Lower leg skin (tissue), 3 donors: ENCODE results near the gene RNASEH2A.
"Not testable (repeated sequence)": the region's sequence is repeated elsewhere in the genome, so short reads cannot be mapped to it uniquely, and the experiment has no call there.

Experiments
- POLR2A ChIP-seq, 2 donors: fragments of 450-650 bp; IDR thresholded peaks; one replicate each; pipeline ENCODE4 v1.6.1; 2016 to 2017; ENCODE audit warnings: antibody characterized with exemption in 2 of 2, mild to moderate bottlenecking in 1 of 2, moderate library complexity in 1 of 2
- TF ChIP-seq, protein P1 (sequence below), 3 donors: fragments of 450-650 bp; IDR thresholded peaks; one replicate each; pipeline ENCODE4 v1.5.1; 2016; ENCODE audit warnings: antibody characterized with exemption in 3 of 3, mild to moderate bottlenecking in 3 of 3, moderate library complexity in 2 of 3

DNA sequence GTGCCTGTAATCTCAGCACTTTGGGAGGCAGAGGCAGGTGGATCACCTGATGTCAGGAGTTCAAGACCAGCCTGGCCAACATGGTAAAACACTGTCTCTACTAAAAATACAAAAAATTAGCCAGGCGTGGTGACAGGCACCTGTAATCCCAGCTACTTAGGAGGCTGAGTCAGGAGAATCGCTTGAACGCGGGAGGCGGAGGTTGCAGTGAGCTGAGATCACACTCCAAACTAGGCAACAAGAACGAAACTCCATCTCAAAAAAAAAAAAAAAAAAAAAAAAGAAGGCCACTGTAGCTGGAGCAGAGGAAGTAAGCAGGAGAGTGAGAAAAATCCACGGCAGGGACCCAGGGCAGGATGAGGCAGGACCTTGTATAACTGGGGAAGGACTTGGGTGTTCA lies 40.2 kb downstream of the RNASEH2A start:
- TF ChIP-seq, protein P1, sequence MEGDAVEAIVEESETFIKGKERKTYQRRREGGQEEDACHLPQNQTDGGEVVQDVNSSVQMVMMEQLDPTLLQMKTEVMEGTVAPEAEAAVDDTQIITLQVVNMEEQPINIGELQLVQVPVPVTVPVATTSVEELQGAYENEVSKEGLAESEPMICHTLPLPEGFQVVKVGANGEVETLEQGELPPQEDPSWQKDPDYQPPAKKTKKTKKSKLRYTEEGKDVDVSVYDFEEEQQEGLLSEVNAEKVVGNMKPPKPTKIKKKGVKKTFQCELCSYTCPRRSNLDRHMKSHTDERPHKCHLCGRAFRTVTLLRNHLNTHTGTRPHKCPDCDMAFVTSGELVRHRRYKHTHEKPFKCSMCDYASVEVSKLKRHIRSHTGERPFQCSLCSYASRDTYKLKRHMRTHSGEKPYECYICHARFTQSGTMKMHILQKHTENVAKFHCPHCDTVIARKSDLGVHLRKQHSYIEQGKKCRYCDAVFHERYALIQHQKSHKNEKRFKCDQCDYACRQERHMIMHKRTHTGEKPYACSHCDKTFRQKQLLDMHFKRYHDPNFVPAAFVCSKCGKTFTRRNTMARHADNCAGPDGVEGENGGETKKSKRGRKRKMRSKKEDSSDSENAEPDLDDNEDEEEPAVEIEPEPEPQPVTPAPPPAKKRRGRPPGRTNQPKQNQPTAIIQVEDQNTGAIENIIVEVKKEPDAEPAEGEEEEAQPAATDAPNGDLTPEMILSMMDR (IDR thresholded peaks at IDR 0.05): not testable (repeated sequence)
- not testable (repeated sequence) for TF ChIP-seq POLR2A (IDR thresholded peaks at IDR 0.05)
